ENCODE results near the gene COX19. TPM values are rescaled to one million over a fixed set of nuclear protein-coding genes. Genes with fewer than 3 reads are reported as not detected.
"Not testable (repeated sequence)": the region's sequence is repeated elsewhere in the genome, so short reads cannot be mapped to it uniquely, and the experiment has no call there.

The COX19 gene
- total RNA-seq, 4 donors from 2014 or later, result 6.3 to 13.3 (median 9.7) TPM

- Histone ChIP-seq H3K36me3 (peaks cover 0 to 5% (median 4%) of the 10 kb centered on the region in 4 donors), H3K4me1 (peaks cover 33 to 57% (median 52%) of the 10 kb centered on the region in 4 donors), H3K27me3 (no peaks in the 10 kb centered on the region), H3K27ac (replicated peaks in 1 of 4) (peak overlapping the region in 2 of 4 donors; percentile 18 to 39), H3K4me3 (no peak overlapping the region), H3K9me3 (no peaks in the 10 kb centered on the region)
- WGBS, result 89% methylated on average over 37 of the region's 37 CpGs
- DNase-seq (ENCODE audit: extremely low spot score), result no peak
- intact Hi-C loops (cut with DNase I), result no loop called here
- TF ChIP-seq POLR2AphosphoS5 (IDR thresholded peaks at IDR 0.05) (no peak), EP300 (IDR thresholded peaks at IDR 0.05) (no peak), POLR2A (IDR thresholded peaks at IDR 0.05; ENCODE audit: low read depth) (no peak), CTCF (IDR thresholded peaks at IDR 0.05) (no peak)
Observed at GRCh38 chr7:961546-962400, 13.6 kb downstream of the COX19 start.

- intact Hi-C loops (cut with DNase I), result not testable (repeated sequence)
Observed at GRCh38 chr7:960972-961371, 14.4 kb downstream of the COX19 start.

GRCh38 chr7:960269-960871 is 15.0 kb downstream of the COX19 start:
- H3K4me1 ChIP-seq, result peaks cover 28 to 52% (median 46%) of the 10 kb centered on the region in 4 donors
- intact Hi-C loops (cut with DNase I), result no loop called here
- H3K27ac ChIP-seq (replicated peaks in 1 of 4), result peak overlapping the region in 1 of 4 donors; percentile 7
- DNase-seq (ENCODE audit: extremely low spot score), result no peak
- TF ChIP-seq CTCF (IDR thresholded peaks at IDR 0.05), result no peak
- no peak for TF ChIP-seq POLR2A (IDR thresholded peaks at IDR 0.05; ENCODE audit: low read depth)
- TF ChIP-seq EP300 (IDR thresholded peaks at IDR 0.05), result no peak
- TF ChIP-seq POLR2AphosphoS5 (IDR thresholded peaks at IDR 0.05), result no peak
- H3K36me3 ChIP-seq, result no peaks in the 10 kb centered on the region
- no peaks in the 10 kb centered on the region for H3K9me3 ChIP-seq
- WGBS, result 80% methylated on average over 31 of the region's 31 CpGs
- H3K27me3 ChIP-seq, result no peaks in the 10 kb centered on the region
- no peak overlapping the region for H3K4me3 ChIP-seq

More at GRCh38 chr7:960972-961371, 14.4 kb downstream of the COX19 start:
- WGBS, result 56% methylated on average over 13 of the region's 13 CpGs
- peak overlapping the region in 2 of 4 donors; percentile 18 to 39 for H3K27ac ChIP-seq (replicated peaks in 1 of 4)
- not testable (repeated sequence) for DNase-seq (ENCODE audit: extremely low spot score); H3K36me3 ChIP-seq; H3K9me3 ChIP-seq; H3K27me3 ChIP-seq; H3K4me3 ChIP-seq
- peaks cover 33 to 52% (median 46%) of the 10 kb centered on the region in 4 donors for H3K4me1 ChIP-seq
- peak in 1 of 2 donors; percentile 20 for TF ChIP-seq POLR2AphosphoS5 (IDR thresholded peaks at IDR 0.05)

- H3K36me3 ChIP-seq; DNase-seq (ENCODE audit: extremely low spot score); H3K27me3 ChIP-seq; H3K27ac ChIP-seq (replicated peaks in 1 of 4); intact Hi-C loops (cut with DNase I); H3K9me3 ChIP-seq; H3K4me3 ChIP-seq: not testable (repeated sequence)
- H3K4me1 ChIP-seq, result peaks cover 24 to 52% (median 46%) of the 10 kb centered on the region in 4 donors
- WGBS, result 100% methylated on average over 10 of the region's 10 CpGs
Observed at GRCh38 chr7:959740-960139, 15.6 kb downstream of the COX19 start.

GRCh38 chr7:959271-959670 is 16.1 kb downstream of the COX19 start:
- no peak for DNase-seq (ENCODE audit: extremely low spot score)
- Histone ChIP-seq H3K4me1 (peaks cover 19 to 48% (median 43%) of the 10 kb centered on the region in 4 donors), H3K27ac (replicated peaks in 1 of 4) (no peak overlapping the region), H3K36me3 (no peaks in the 10 kb centered on the region), H3K9me3 (no peaks in the 10 kb centered on the region), H3K27me3 (peaks cover 0 to 5% (median 0%) of the 10 kb centered on the region in 4 donors), H3K4me3 (no peak overlapping the region)
- intact Hi-C loops (cut with DNase I), result no loop called here
- 85% methylated on average over 20 of the region's 20 CpGs for WGBS
- TF ChIP-seq POLR2AphosphoS5 (IDR thresholded peaks at IDR 0.05) (no peak), CTCF (IDR thresholded peaks at IDR 0.05) (no peak), POLR2A (IDR thresholded peaks at IDR 0.05; ENCODE audit: low read depth) (no peak), EP300 (IDR thresholded peaks at IDR 0.05) (no peak)
